ENCODE results near the gene FILIP1L. TPM values are rescaled to one million over a fixed set of nuclear protein-coding genes. Genes with fewer than 3 reads are reported as not detected.

The FILIP1L gene
- total RNA-seq, 4 donors from 2014 or later = 28.3 to 56.3 (median 43.2) TPM

- no peak for TF ChIP-seq CTCF (IDR thresholded peaks at IDR 0.05; ENCODE audit: low read depth)
Measured at GRCh38 chr3:100029052-100029451, 85.2 kb downstream of the FILIP1L start.

- TF ChIP-seq CTCF (IDR thresholded peaks at IDR 0.05; ENCODE audit: low read depth) = no peak
Measured at GRCh38 chr3:100027321-100027720, 87.0 kb downstream of the FILIP1L start.

DNA sequence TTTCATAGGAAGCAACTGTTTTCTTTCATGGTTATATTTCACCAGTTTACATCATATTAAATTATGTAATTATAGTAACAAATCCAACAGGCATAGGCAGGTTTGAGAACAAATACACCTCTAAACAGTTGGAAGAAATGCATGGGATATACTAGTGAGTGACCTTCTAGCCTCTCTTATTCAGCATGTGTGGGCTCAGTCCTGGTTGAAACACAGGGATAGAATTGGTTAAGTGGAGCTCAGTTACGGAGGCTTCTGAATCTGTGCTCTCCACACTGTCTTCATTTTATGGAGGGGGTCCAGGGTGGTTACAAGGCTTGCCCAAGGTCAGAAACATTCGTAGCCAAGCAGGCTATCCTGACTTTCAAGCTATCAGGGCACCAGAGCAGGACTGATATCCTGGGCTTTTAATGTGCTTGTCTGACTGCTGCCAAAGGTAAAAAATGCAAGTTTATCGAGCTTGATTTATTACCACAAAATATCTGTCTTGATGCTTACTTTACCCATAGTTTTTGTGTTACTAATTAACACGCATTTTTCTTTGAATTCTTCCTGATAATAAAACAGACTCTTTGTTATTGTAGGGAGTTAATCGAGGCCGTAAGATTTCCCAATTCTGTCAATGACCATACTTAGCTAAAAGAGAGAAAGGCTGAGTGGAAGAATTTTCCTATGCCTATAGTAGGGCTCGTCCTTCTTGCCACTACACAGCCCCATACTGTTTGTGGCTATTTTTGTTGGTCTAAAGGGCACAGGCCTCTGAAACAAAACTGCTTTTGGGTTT, 89.6 kb downstream of the FILIP1L start:
- no peak for TF ChIP-seq CTCF (IDR thresholded peaks at IDR 0.05; ENCODE audit: low read depth)

GRCh38 chr3:100023595-100023994, 90.7 kb downstream of the FILIP1L start:
- TF ChIP-seq CTCF (IDR thresholded peaks at IDR 0.05; ENCODE audit: low read depth) = no peak

DNA sequence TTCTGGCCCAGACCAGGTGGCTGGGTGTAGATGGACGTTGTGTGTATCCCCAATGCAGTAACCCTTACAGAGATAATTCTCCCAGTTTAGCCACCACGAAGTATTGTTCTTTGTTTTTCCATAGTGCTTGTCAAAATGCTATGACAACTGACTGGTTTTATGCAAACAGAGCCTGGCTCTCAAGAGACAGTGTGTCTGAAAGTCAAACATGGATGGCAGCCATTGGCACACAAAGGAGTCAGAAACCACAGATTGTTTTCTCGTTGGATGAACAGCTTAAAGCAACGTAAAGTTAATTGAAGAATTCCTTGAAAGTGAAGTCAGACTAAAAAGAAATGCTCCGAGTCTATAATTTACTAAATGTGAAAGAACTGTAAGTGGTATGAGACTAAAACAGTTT, 91.2 kb downstream of the FILIP1L start:
- no peak for TF ChIP-seq CTCF (IDR thresholded peaks at IDR 0.05; ENCODE audit: low read depth)

GRCh38 chr3:100022506-100022905, 91.8 kb downstream of the FILIP1L start:
- no peak for TF ChIP-seq CTCF (IDR thresholded peaks at IDR 0.05; ENCODE audit: low read depth)

GRCh38 chr3:100020876-100021644, 93.2 kb downstream of the FILIP1L start:
- no peak for TF ChIP-seq CTCF (IDR thresholded peaks at IDR 0.05; ENCODE audit: low read depth)

Data from subcutaneous adipose tissue (tissue), 4 donors.